ENCODE data around the gene GNAZ.
A peak's percentile ranks its signal among the peaks of the same experiment; 100 is the strongest.

GRCh38 chr22:23128269-23129108, 58.2 kb downstream of the GNAZ start:
- TF ChIP-seq CTCF (IDR thresholded peaks at IDR 0.05) = peak; percentile 90
- TF ChIP-seq EZH2 (IDR thresholded peaks at IDR 0.05; ENCODE audit: borderline replicate concordance, insufficient read depth, low read depth, low read length, poor library complexity, severe bottlenecking) = no peak

Data from B cell (primary cell).